ENCODE measurements around the gene ARHGAP8. TPM values are rescaled to one million over a fixed set of nuclear protein-coding genes. Genes with fewer than 3 reads are reported as not detected.

ARHGAP8 gene
- polyA plus RNA-seq, 3 donors = 0.03 TPM; not detected in 2

GRCh38 chr22:44805711-44806110 lies 53.3 kb downstream of the ARHGAP8 start:
- Mint-ChIP-seq H3K27me3 (ENCODE audit: low read depth in 3 of 3) (peaks cover 0 to 6% (median 4%) of the 10 kb centered on the region in 3 donors), H3K4me3 (no peak overlapping the region), H3K27ac (no peak overlapping the region), H3K9me3 (peaks cover 0 to 2% (median 0%) of the 10 kb centered on the region in 7 donors), H3K36me3 (no peaks in the 10 kb centered on the region), H3K4me1 (peaks cover 3% of the 10 kb centered on the region)
- H3K36me3 ChIP-seq (replicated peaks in 1 of 2; ENCODE audit: control insufficient read depth in 1 of 2, insufficient read depth in 2 of 2, low read length in 2 of 2) = no peaks in the 10 kb centered on the region
- no peak overlapping the region for H2AFZ ChIP-seq (ENCODE audit: insufficient read depth, low read depth, low read length, poor library complexity, severe bottlenecking)
- TF ChIP-seq CTCF (IDR thresholded peaks at IDR 0.05) = no peak
- H3K4me3 ChIP-seq (replicated peaks in 1 of 3; ENCODE audit: low read depth in 2 of 3, low read length in 3 of 3) = no peak overlapping the region
- H3K9me3 ChIP-seq (replicated peaks in 1 of 2; ENCODE audit: control insufficient read depth in 1 of 2, insufficient read depth in 1 of 2, low read length in 2 of 2) = no peaks in the 10 kb centered on the region
- H3K4me1 ChIP-seq (ENCODE audit: control insufficient read depth in 1 of 2, insufficient read depth in 2 of 2, low read length in 2 of 2) = no peaks in the 10 kb centered on the region
- no peak overlapping the region for H3K27ac ChIP-seq (ENCODE audit: low read depth in 1 of 2, low read length in 2 of 2)
- H3K79me2 ChIP-seq (ENCODE audit: insufficient read depth, low read length) = no peaks in the 10 kb centered on the region
- H3K4me2 ChIP-seq (replicated peaks; ENCODE audit: extremely low read depth, low read length, poor library complexity, severe bottlenecking) = no peak overlapping the region
- 97% methylated on average over 7 of the region's 9 CpGs for WGBS (ENCODE audit: insufficient coverage)
- DNase-seq = no peak
- H4K20me1 ChIP-seq (ENCODE audit: insufficient read depth, low read length) = no peaks in the 10 kb centered on the region
- no peak overlapping the region for H3K9ac ChIP-seq (ENCODE audit: insufficient read depth, low read length, poor library complexity, severe bottlenecking)
- intact Hi-C loops (cut with micrococcal nuclease) = no loop called here
- H3K27me3 ChIP-seq (ENCODE audit: control insufficient read depth in 2 of 2, insufficient read depth in 2 of 2, low read length in 2 of 2) = no peaks in the 10 kb centered on the region

- no peaks in the 10 kb centered on the region for H3K36me3 Mint-ChIP-seq
- H3K4me3 Mint-ChIP-seq = no peak overlapping the region
- Histone ChIP-seq H3K27me3 (ENCODE audit: control insufficient read depth in 2 of 2, insufficient read depth in 2 of 2, low read length in 2 of 2) (no peaks in the 10 kb centered on the region), H3K79me2 (ENCODE audit: insufficient read depth, low read length) (no peaks in the 10 kb centered on the region), H3K36me3 (replicated peaks in 1 of 2; ENCODE audit: control insufficient read depth in 1 of 2, insufficient read depth in 2 of 2, low read length in 2 of 2) (no peaks in the 10 kb centered on the region), H3K9ac (ENCODE audit: insufficient read depth, low read length, poor library complexity, severe bottlenecking) (no peak overlapping the region), H3K27ac (ENCODE audit: low read depth in 1 of 2, low read length in 2 of 2) (no peak overlapping the region), H3K4me3 (replicated peaks in 1 of 3; ENCODE audit: low read depth in 2 of 3, low read length in 3 of 3) (no peak overlapping the region), H3K9me3 (replicated peaks in 1 of 2; ENCODE audit: control insufficient read depth in 1 of 2, insufficient read depth in 1 of 2, low read length in 2 of 2) (no peaks in the 10 kb centered on the region), H2AFZ (ENCODE audit: insufficient read depth, low read depth, low read length, poor library complexity, severe bottlenecking) (no peak overlapping the region), H4K20me1 (ENCODE audit: insufficient read depth, low read length) (no peaks in the 10 kb centered on the region), H3K4me2 (replicated peaks; ENCODE audit: extremely low read depth, low read length, poor library complexity, severe bottlenecking) (no peak overlapping the region), H3K4me1 (ENCODE audit: control insufficient read depth in 1 of 2, insufficient read depth in 2 of 2, low read length in 2 of 2) (no peaks in the 10 kb centered on the region)
- H3K27me3 Mint-ChIP-seq (ENCODE audit: low read depth in 3 of 3) = peaks cover 0 to 9% (median 4%) of the 10 kb centered on the region in 3 donors
- DNase-seq = no peak
- no peak overlapping the region for H3K27ac Mint-ChIP-seq
- intact Hi-C loops (cut with micrococcal nuclease) = no loop called here
- 91% methylated on average over 7 of the region's 7 CpGs for WGBS (ENCODE audit: insufficient coverage)
- TF ChIP-seq CTCF (IDR thresholded peaks at IDR 0.05) = no peak
- peaks cover 3% of the 10 kb centered on the region for H3K4me1 Mint-ChIP-seq
- H3K9me3 Mint-ChIP-seq = peaks cover 0 to 2% (median 0%) of the 10 kb centered on the region in 7 donors
These were observed 54.9 kb downstream of the ARHGAP8 start for GRCh38 chr22:44807232-44807631.

Data from CD14-positive monocyte (primary cell).